AG04450 (cell line): ENCODE data around the gene TSPYL6. TPM values are rescaled to one million over a fixed set of nuclear protein-coding genes. Genes with fewer than 3 reads are reported as not detected.

ENCODE experiments used
- CTCF ChIA-PET: fragments of 300-600, 350-600 bp; formaldehyde crosslinking; extraction: SDS; loops from one replicate; lab custom pipeline; 2022; ENCODE audit warnings: antibody characterized with exemption, inconsistent platforms; lab: Charles Lee
- POLR2A ChIA-PET: fragments of 350-600 bp; formaldehyde crosslinking; extraction: SDS; loops from one replicate; lab custom pipeline; 2021; ENCODE audit warnings: antibody characterized with exemption, inconsistent platforms; lab: Yijun Ruan, JAX
- DNase-seq: peaks from one replicate; pipeline ENCODE4 v3.0.0-alpha.2; 2011; ENCODE audit warnings: low read depth, low spot score
- H3K27ac ChIP-seq: one replicate; pipeline ENCODE4 v1.5.1; 2012; ENCODE audit warnings: low read depth, low read length, control low read depth
- H3K27me3 ChIP-seq: one replicate; pipeline ENCODE4 v1.6.0; 2012; ENCODE audit warnings: low read length; ENCODE audit not compliant: control insufficient read depth, insufficient read depth
- H3K4me3 ChIP-seq: 2 replicates; pipeline ENCODE4 v1.5.1; 2011; ENCODE audit warnings: mild to moderate bottlenecking, low read depth, low read length, control low read depth
- H3K9me3 ChIP-seq: 2 replicates; pipeline ENCODE4 v1.5.1; 2012; ENCODE audit warnings: low read length; ENCODE audit not compliant: control insufficient read depth, insufficient read depth
- CTCF ChIP-seq: IDR thresholded peaks from 2 replicates; pipeline ENCODE4 v1.5.1; 2011; ENCODE audit warnings: low read depth, low read length, control low read depth, inconsistent platforms
- polyA plus RNA-seq: library from polyadenylated mRNA; depleted of rRNA; stranded (reverse); fragments of >200 nt; gene quantifications from 2 replicates; pipeline ENCODE4 v1.2.3, GENCODE V29; 2011

The TSPYL6 gene
- polyA plus RNA-seq, 1 experiment, result not detected

GRCh38 chr2:54279385-54279784 lies 23.4 kb upstream of the TSPYL6 start:
- peak; percentile 49 for TF ChIP-seq CTCF
- Histone ChIP-seq H3K4me3 (no peak overlapping the region), H3K27ac (no peak overlapping the region), H3K9me3 (no peaks in the 10 kb centered on the region), H3K27me3 (no peaks in the 10 kb centered on the region)
- POLR2A ChIA-PET, result no interaction called here
- no peak for DNase-seq
- CTCF ChIA-PET, result interaction anchor here (1.4 kb wide), 1 partner anchor 9 kb away, joined by 3 read pairs; no protein-coding TSS in a partner anchor

GRCh38 chr2:54275541-54275940 lies 19.5 kb upstream of the TSPYL6 start:
- ChIA-PET CTCF (interaction anchor here (1.4 to 1.7 kb wide), 2 partner anchors 8 to 68 kb away, joined by 4 to 5 read pairs; no protein-coding TSS in a partner anchor), POLR2A (no interaction called here)

GRCh38 chr2:54274781-54275242 lies 18.8 kb upstream of the TSPYL6 start:
- POLR2A ChIA-PET, result no interaction called here
- TF ChIP-seq CTCF, result no peak
- Histone ChIP-seq H3K9me3 (no peaks in the 10 kb centered on the region), H3K27me3 (no peaks in the 10 kb centered on the region), H3K27ac (no peak overlapping the region), H3K4me3 (no peak overlapping the region)
- peak; percentile 59 for DNase-seq
- CTCF ChIA-PET, result interaction anchor here (1.4 to 1.7 kb wide), 2 partner anchors 9 to 67 kb away, joined by 4 to 5 read pairs; no protein-coding TSS in a partner anchor

More at GRCh38 chr2:54275541-54275940, 19.5 kb upstream of the TSPYL6 start:
- DNase-seq, result no peak
- H3K4me3 ChIP-seq, result no peak overlapping the region
- H3K27me3 ChIP-seq, result no peaks in the 10 kb centered on the region
- no peak overlapping the region for H3K27ac ChIP-seq
- H3K9me3 ChIP-seq, result no peaks in the 10 kb centered on the region
- TF ChIP-seq CTCF, result no peak

DNA sequence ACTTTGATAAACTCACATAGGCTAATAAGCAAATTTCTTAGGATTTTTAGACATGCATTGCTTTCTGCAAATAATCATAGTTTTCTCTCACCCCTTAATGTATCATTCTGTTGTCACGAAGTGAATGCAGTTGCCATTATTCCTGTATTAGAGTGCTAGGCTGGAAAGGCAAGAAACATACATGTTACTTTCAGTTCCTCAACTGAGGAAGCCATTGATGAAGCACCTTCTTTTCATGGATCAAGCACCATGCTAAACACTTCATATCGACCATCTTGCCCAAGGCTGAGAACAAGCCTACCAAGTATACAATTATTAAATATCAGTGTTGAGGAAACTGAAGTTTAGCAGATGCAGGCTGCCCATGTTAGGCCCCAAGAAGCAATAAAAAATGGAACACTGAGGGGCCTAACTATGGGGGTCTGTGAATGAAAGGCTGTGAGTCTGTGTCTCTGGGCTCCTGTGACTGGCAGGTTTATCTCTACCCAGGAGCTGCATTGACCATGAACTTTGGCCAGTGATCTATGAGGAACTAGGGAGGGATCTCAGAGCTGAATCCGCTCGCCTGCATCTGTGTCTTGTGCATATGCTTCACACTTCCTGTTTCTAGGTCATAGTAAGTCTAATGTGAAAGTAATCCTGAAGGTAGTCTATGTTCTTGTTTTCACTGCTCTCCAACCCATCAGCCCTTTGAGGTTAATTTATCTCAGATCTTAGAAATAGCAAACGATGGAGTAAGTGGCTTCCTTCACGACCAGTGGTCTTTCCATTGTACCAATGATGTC lies 16.0 kb upstream of the TSPYL6 start:
- Histone ChIP-seq H3K27me3 (no peaks in the 10 kb centered on the region), H3K27ac (no peak overlapping the region), H3K9me3 (no peaks in the 10 kb centered on the region), H3K4me3 (no peak overlapping the region)
- DNase-seq, result no peak
- ChIA-PET CTCF (no interaction called here), POLR2A (no interaction called here)
- TF ChIP-seq CTCF, result no peak

GRCh38 chr2:54271189-54271588 lies 15.2 kb upstream of the TSPYL6 start:
- Histone ChIP-seq H3K4me3 (no peak overlapping the region), H3K27me3 (no peaks in the 10 kb centered on the region), H3K27ac (no peak overlapping the region), H3K9me3 (no peaks in the 10 kb centered on the region; the same call in 1 of the 2 replicates)
- DNase-seq, result no peak
- ChIA-PET CTCF (interaction anchor here (1.1 kb wide), 1 partner anchor 8 kb away, joined by 3 read pairs; no protein-coding TSS in a partner anchor), POLR2A (no interaction called here)
- TF ChIP-seq CTCF, result no peak
